Measurements from ENCODE around the gene IL1F10.

GRCh38 chr2:113078350-113078839 is 10.6 kb downstream of the IL1F10 start:
- TF ChIP-seq CTCF (IDR thresholded peaks at IDR 0.05) = no peak
- no peak for TF ChIP-seq POLR2A (IDR thresholded peaks at IDR 0.05)
